NB4 (cell line): ENCODE data around the gene CSNK2A1.

Source experiments
- DNase-seq: peaks from one replicate; pipeline ENCODE4 v3.0.0; 2010; ENCODE audit warnings: low read depth
- H3K4me3 ChIP-seq: one replicate; pipeline ENCODE4 v1.5.1; 2011; ENCODE audit warnings: mild to moderate bottlenecking, low read depth, low read length, moderate library complexity
- CTCF ChIP-seq: IDR thresholded peaks from one replicate; pipeline ENCODE4 v1.5.1; 2012; ENCODE audit warnings: low read depth, low read length
- MAX ChIP-seq: IDR thresholded peaks from 2 replicates; pipeline ENCODE4 v1.6.1; 2011; ENCODE audit warnings: low read depth, low read length
- MYC ChIP-seq: IDR thresholded peaks from 2 replicates; pipeline ENCODE4 v1.6.1; 2011; ENCODE audit warnings: low read depth, low read length
- POLR2A ChIP-seq: IDR thresholded peaks from 2 replicates; pipeline ENCODE4 v1.6.1; 2011; ENCODE audit warnings: mild to moderate bottlenecking; ENCODE audit not compliant: insufficient read length; ENCODE audit errors: extremely low read depth

The CSNK2A1 gene

GRCh38 chr20:462199-462991, 81.2 kb downstream of the CSNK2A1 start, which contains the start of gene TBC1D20:
Gene TBC1D20 (minus strand): TSS chr20:462533. CDS start chr20:462405, 128 bp downstream.
- peak within 1 kb of the TSS; percentile 81 for H3K4me3 ChIP-seq
- peak; percentile 92 for DNase-seq
- TF ChIP-seq MYC (peak; percentile 25; the same call in 1 of the 2 replicates), MAX (peak; percentile 88), CTCF (peak; percentile 13), POLR2A (peak; percentile 91)

- H3K4me3 ChIP-seq = peak overlapping the region; percentile 81
- TF ChIP-seq MYC = peak; percentile 45; the same call in 1 of the 2 replicates
- TF ChIP-seq CTCF = no peak
- 0 out of 2 replicates have a peak, but pooled peaks have one; percentile 9 for TF ChIP-seq MAX
- DNase-seq = peak; percentile 76
Measured at GRCh38 chr20:461254-462198, 82.1 kb downstream of the CSNK2A1 start.

- DNase-seq = peak; percentile 44
- TF ChIP-seq CTCF (no peak), MAX (peak; percentile 42; the same call in 1 of the 2 replicates), MYC (no peak; the same call in 1 of the 2 replicates), POLR2A (no peak)
- peak overlapping the region; percentile 81 for H3K4me3 ChIP-seq
Measured at GRCh38 chr20:460707-461106, 82.9 kb downstream of the CSNK2A1 start.

- H3K4me3 ChIP-seq = peak overlapping the region; percentile 81
- DNase-seq = no peak
Measured at GRCh38 chr20:460180-460579, 83.4 kb downstream of the CSNK2A1 start.

More at GRCh38 chr20:460180-460579, 83.4 kb downstream of the CSNK2A1 start:
- no peak for TF ChIP-seq POLR2A
- no peak for TF ChIP-seq CTCF
- no peak for TF ChIP-seq MYC
- no peak for TF ChIP-seq MAX
